GM19372 (cell line): ENCODE results near the gene NBEAL2.
A peak's percentile ranks its signal among the peaks of the same experiment; 100 is the strongest.

Source experiments
- ATAC-seq: cut with Tn5 transposase; IDR thresholded peaks from one replicate; pipeline ENCODE4 v1.9.1; 2021; ENCODE audit warnings: mild to moderate bottlenecking, low read depth, moderate library complexity; ENCODE audit not compliant: unreplicated experiment

The NBEAL2 gene

GRCh38 chr3:46978985-46979944, at the start of gene NBEAL2:
Gene NBEAL2, plus strand, starts transcription at chr3:46979666. Its CDS starts 196 bp downstream, at chr3:46979862.
- peak; percentile 68 for ATAC-seq

GRCh38 chr3:46930166-46930944, 49.1 kb upstream of the NBEAL2 start:
- ATAC-seq: no peak

GRCh38 chr3:46930945-46931403, 48.5 kb upstream of the NBEAL2 start:
- no peak for ATAC-seq

GRCh38 chr3:46931631-46932331, 47.7 kb upstream of the NBEAL2 start:
- ATAC-seq: no peak

GRCh38 chr3:46932455-46933225, 46.8 kb upstream of the NBEAL2 start:
- no peak for ATAC-seq

GRCh38 chr3:46933261-46933660, 46.2 kb upstream of the NBEAL2 start:
- ATAC-seq: no peak

- no peak for ATAC-seq
Measured at GRCh38 chr3:46934072-46934471, 45.4 kb upstream of the NBEAL2 start.

- no peak for ATAC-seq
Measured at GRCh38 chr3:46934498-46935167, 44.8 kb upstream of the NBEAL2 start.

GRCh38 chr3:46935168-46935858, 44.2 kb upstream of the NBEAL2 start:
- no peak for ATAC-seq

- ATAC-seq: no peak
Measured at GRCh38 chr3:46935989-46936558, 43.4 kb upstream of the NBEAL2 start.

GRCh38 chr3:46936733-46937250, 42.7 kb upstream of the NBEAL2 start:
- ATAC-seq: no peak

- ATAC-seq: no peak
Measured at GRCh38 chr3:46938118-46938517, 41.3 kb upstream of the NBEAL2 start.

- no peak for ATAC-seq
Measured at GRCh38 chr3:46939578-46940445, 39.7 kb upstream of the NBEAL2 start.

GRCh38 chr3:46942076-46942475, 37.4 kb upstream of the NBEAL2 start:
- no peak for ATAC-seq

- ATAC-seq: no peak
Measured at GRCh38 chr3:46942481-46943236, 36.8 kb upstream of the NBEAL2 start.
